ENCODE measurements around the gene ULBP1.
"Not testable (repeated sequence)": the region's sequence is repeated elsewhere in the genome, so short reads cannot be mapped to it uniquely, and the experiment has no call there.

ULBP1 gene

DNA sequence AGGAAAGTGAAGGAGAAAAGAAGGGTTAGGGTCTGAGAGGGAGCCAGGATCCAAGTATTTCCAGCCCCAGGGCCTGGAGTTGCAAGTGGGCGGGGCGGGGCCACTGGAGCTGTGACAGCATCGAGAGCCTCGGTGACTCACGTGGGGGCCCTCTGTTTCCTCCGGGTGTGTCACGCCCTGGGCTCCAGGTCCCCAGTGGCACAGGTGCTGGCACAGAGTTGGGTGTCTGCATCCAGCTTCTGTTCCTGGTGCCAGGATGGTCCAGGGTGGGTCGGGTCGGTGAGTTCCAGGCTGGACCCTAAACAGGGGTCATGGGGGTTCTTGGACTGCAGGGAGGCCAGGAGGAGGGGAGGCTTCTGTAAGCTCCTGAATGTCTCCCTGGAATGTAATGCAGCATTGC lies 44.8 kb downstream of the ULBP1 start:
- DNase-seq = peak; percentile 28

- not testable (repeated sequence) for DNase-seq
Measured at GRCh38 chr6:150012846-150013784, 49.4 kb downstream of the ULBP1 start.

GRCh38 chr6:150013785-150014622 lies 50.3 kb downstream of the ULBP1 start:
- DNase-seq = not testable (repeated sequence)

DNA sequence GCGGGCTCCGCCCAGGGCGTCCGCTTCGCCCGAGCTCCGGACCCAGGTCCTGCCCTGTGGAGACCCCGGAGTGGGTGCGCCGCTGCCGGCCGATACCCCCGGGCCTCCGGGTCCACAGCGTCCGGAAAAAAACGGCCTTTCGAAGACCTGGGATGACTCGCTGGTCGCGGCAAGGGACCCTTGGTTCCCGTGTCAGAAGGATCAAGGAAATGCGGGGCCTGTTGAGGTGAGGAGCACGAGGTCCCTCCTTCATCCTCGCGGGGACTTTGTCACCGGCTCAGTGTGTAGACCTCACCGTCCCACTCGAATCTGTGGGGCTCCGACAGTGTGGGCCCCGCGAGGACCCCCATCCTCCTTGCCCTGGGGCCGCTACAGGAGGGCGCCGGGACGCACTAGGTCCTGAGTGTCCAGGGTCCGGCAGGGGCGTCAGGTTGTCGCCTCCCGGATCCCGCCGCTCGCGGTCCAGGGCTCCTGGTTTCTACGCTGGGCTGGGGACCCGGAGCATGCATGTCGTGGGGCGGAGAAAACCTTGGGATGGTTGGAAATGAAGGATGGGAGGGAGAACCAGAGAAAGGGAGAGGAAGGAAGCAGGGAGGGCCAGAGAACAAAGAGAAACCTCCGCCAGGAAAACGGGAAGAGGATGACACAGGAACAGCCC lies 51.0 kb downstream of the ULBP1 start:
- DNase-seq = not testable (repeated sequence)

DNA sequence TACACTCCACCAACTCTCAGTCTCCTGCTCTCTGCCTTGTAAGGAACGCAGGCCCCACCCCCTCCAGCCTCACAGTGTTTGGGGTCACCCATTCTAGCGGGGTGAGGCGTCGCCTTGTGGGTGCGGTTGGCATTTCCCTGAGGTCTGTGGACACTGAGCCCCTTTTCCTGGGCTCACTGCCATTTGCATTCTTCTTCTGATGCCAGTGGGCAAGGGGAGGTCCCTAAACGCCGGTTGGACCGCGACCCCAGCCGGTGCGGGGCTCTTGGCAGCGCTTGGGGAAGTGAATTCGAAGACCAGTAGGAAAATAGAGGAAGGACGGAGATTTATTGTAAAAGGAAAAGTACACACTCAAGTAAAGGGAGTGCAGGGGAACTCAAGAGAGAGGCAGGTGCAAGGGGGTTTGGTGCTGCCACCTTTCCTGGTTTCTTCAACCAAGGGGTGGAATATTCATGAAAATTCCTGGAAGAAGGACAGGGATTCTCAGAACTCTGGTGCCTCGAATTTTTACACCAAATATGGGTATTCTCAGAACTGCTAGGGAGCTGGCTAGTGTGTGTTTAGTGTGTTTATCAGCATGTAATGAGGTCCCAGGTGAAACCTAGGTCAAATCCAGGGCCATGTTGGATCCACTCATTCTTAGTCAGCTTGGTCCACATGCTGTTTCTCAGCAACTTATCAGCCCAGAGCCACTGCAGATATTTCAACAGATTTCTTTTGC lies 51.7 kb downstream of the ULBP1 start:
- not testable (repeated sequence) for DNase-seq

GRCh38 chr6:150016324-150017185 lies 52.8 kb downstream of the ULBP1 start:
- peak; percentile 76 for DNase-seq

- DNase-seq = not testable (repeated sequence)
Measured at GRCh38 chr6:150017186-150017521, 53.4 kb downstream of the ULBP1 start.

DNA sequence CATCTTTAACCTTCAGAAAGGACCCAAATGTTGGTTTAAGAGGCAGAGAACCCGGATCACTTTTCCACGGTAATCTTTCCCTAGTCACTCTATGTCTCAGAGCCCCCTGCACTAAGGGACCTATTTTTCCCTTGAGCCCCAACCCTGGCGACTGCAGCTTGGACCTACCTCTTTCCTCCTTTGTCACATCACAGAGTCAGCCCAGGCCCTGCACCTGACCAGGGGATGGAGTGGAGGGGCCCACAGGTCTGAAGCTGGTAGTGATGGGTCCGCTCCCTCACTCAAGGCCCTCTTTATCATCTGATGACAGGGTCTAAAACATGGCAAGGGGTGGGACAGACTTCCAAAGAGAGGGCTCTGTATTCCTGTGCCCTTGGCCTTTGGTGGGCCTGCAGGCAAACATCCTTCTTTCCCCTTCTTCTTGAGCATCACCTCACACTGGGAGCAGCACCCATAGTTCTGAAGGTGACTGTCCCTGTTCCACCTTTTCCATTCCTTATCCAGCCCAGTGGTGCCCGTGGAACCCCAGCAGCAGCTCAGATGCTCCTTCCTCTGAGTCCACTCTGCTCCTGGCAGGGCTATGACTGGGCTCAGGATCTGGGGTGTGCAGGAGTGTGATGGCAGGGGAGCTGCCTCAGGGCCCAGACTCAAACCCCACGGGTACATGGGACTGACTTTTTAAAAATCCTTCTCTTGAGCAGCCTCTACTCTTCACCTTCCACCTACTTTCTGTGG lies 55.3 kb downstream of the ULBP1 start:
- no peak for DNase-seq

- not testable (repeated sequence) for DNase-seq
Measured at GRCh38 chr6:150021870-150022269, 58.1 kb downstream of the ULBP1 start.
